SJSA1 (cell line): Measurements from ENCODE around the gene TTLL9. TPM values are rescaled to one million over a fixed set of nuclear protein-coding genes. Genes with fewer than 3 reads are reported as not detected.

Experiments used
- DNase-seq, 2 experiments: peaks; one replicate each; pipeline ENCODE4 v3.0.0-alpha.2; 2015 to 2020; ENCODE audit warnings: low spot score in 2 of 2, low read depth in 1 of 2
- H3K27ac ChIP-seq: fragments of 250-450 bp; sonication (Bioruptor Pico); 2 replicates; pipeline ENCODE4 v1.5.1; 2020; ENCODE audit warnings: mild to moderate bottlenecking, moderate library complexity
- H3K27me3 ChIP-seq: fragments of 250-450 bp; sonication (Bioruptor Pico); replicated peaks from 2 replicates; pipeline ENCODE4 v1.5.1; 2020; ENCODE audit warnings: mild to moderate bottlenecking, moderate library complexity
- H3K36me3 ChIP-seq: fragments of 250-450 bp; sonication (Bioruptor Pico); 2 replicates; pipeline ENCODE4 v1.5.1; 2020; ENCODE audit warnings: mild to moderate bottlenecking
- H3K4me1 ChIP-seq: fragments of 250-450 bp; sonication (Bioruptor Pico); replicated peaks from 2 replicates; pipeline ENCODE4 v1.6.1; 2021; ENCODE audit warnings: mild to moderate bottlenecking
- H3K4me3 ChIP-seq: fragments of 250-450 bp; sonication (Bioruptor Pico); 2 replicates; pipeline ENCODE4 v1.5.1; 2020; ENCODE audit warnings: mild to moderate bottlenecking
- H3K9me3 ChIP-seq: fragments of 250-450 bp; sonication (Bioruptor Pico); replicated peaks from 2 replicates; pipeline ENCODE4 v1.5.1; 2020; ENCODE audit warnings: mild to moderate bottlenecking
- total RNA-seq: library from RNA; depleted of rRNA; stranded (reverse); fragments of >200 nt; shearing (Covaris generic); gene quantifications from 2 replicates; pipeline ENCODE4 v1.2.3, GENCODE V29; 2014

Gene TTLL9
- total RNA-seq, 1 experiment from 2014 or later, result not detected

DNA sequence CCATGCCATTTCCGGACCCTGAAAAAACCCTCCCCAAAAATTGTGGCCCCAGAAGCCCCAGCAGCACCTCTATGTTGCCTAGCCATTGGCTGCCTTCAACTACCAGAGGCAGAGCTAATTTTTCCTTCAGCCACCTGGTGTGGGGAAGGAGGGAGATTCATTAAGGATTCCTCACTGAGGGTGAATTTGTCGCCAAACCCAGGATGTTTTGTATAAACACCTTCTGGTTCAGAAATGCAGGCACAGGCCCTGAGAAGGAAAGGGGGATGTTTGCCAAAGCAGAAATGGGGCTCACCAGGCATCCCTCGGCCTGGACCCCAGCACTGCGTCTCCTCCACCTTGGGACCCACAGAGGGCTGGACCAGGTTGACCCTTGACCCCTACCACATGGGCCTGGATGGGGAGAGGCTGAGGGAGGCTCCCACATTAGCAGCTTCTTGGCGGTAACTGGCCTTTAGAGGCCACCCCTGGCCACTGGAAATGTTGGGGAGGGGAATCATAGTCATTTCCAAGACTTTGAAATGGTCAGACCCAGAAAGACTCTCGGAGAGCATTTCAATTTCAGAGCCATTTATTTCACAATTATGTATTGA, 83.2 kb downstream of the TTLL9 start:
- no peaks in the 10 kb centered on the region for H3K27me3 ChIP-seq
- peaks cover 24% of the 10 kb centered on the region for H3K36me3 ChIP-seq
- no peak overlapping the region for H3K27ac ChIP-seq
- H3K4me1 ChIP-seq, result peaks cover 16% of the 10 kb centered on the region
- no peaks in the 10 kb centered on the region for H3K9me3 ChIP-seq
- H3K4me3 ChIP-seq, result no peak overlapping the region
- DNase-seq, result no peak

DNA sequence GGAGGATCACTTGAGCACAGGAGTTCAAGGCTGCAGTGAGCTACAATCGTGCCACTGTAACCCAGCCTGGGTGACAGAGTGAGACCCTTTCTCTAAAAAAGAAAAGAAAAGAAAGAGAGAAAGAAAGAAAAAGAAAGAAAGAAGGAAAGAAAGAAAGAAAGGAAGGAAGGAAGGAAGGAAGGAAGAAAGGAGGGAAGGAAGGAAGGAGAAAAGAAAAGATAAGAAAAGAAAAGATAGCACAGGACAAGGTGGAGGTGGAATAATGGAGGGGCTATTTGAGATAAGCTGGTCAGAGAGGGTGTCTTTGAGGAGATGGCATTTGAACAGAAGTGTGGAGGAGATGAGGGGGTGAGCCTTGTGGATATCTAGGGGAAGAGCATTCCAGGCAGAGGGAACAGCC, 84.1 kb downstream of the TTLL9 start:
- no peaks in the 10 kb centered on the region for H3K9me3 ChIP-seq
- H3K4me1 ChIP-seq, result peaks cover 16% of the 10 kb centered on the region
- no peak overlapping the region for H3K4me3 ChIP-seq
- peaks cover 17% of the 10 kb centered on the region for H3K36me3 ChIP-seq
- no peak for DNase-seq
- H3K27ac ChIP-seq, result no peak overlapping the region
- no peaks in the 10 kb centered on the region for H3K27me3 ChIP-seq

DNA sequence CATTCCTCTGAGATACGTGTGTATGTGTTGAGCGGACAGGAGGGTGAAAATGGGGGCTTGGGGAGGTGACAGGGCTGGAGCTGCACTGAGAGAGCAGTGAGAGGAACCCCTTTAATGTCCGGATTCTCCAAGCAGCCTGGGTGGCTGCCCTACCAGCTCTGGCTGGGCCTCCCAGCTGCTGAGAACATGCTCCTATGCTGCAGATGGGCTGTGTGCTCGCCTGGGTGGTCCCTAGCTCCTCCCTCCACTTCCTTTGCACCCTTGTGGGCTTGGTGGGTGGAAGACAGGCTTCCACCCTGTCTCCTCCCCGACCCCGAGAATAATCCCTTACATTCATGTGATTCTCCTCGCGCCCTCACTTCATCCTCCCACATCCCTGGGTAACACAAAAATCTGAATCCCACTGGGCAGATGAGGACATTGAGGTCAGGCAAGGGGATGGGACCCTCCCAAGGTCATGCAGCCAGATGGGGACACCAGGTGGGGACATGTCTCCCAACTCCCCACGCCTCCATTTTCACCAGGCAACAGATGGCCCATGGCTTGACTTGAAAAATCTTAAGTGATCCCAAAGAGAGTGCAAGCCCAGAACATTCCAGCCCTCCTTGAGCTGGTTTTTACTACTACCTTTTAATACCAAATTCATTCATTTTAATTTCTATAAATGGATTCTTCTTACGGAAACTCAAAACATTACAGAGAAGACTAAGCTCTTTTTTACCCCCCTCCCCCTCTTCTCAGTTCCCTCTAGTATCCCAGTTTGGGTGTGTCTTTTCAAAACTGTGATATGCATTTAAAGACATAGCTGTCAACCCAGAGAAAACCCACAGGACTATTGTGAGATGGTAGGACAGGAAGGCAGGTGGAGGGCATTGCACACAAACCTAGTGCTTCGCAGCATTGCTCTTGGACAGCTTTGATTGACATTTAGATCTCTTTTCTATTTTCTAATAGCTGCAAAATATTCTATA, 86.4 kb downstream of the TTLL9 start:
- Histone ChIP-seq H3K27me3 (peaks cover 6% of the 10 kb centered on the region), H3K36me3 (no peaks in the 10 kb centered on the region), H3K4me3 (no peak overlapping the region), H3K9me3 (no peaks in the 10 kb centered on the region), H3K27ac (no peak overlapping the region), H3K4me1 (peaks cover 10% of the 10 kb centered on the region)
- DNase-seq, result no peak

DNA sequence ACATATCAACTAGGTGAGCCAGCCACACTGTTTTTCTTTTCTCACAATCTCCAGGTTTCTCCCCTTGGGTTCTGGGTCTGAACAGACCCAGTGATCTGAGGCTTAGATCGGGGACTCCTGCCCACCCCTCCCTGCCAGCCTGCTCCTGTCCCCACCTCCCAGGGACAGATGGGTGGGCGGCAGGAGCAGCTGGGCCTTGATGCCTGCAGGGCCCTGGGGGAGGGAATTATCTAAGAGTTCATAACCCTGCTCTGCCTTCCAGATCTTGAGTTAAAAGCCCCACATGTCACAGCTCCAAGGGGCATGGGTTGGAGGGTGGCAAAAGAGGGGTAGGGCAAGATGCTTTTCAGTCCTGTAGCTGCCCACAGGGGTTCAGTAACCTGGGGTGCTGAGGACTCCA, 92.3 kb downstream of the TTLL9 start:
- H3K4me1 ChIP-seq, result no peaks in the 10 kb centered on the region
- DNase-seq, result no peak
- no peak overlapping the region for H3K4me3 ChIP-seq
- H3K27ac ChIP-seq, result no peak overlapping the region
- no peaks in the 10 kb centered on the region for H3K9me3 ChIP-seq
- peaks cover 28% of the 10 kb centered on the region for H3K27me3 ChIP-seq
- H3K36me3 ChIP-seq, result no peaks in the 10 kb centered on the region

DNA sequence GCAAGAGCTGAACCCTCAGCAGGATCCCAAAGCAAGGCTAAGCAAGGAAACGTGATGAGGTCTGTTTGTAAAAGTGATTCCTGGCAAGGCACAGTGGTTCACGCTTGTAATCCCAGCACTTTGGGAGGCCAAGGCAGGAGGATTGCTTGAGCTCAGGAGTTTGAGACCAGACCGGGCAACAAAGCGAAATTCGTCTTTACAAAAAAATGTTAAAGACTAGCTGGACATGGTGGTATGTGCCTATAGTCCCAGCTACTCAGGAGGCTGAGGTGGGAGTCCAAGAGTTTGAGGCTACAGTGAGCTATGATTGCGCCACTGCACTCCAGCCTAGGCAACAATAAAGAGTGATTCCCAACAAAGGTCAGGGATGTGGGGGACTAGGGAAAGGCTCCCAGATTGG, 93.5 kb downstream of the TTLL9 start:
- no peak overlapping the region for H3K4me3 ChIP-seq
- H3K27ac ChIP-seq, result no peak overlapping the region
- no peaks in the 10 kb centered on the region for H3K9me3 ChIP-seq
- peaks cover 30% of the 10 kb centered on the region for H3K27me3 ChIP-seq
- H3K36me3 ChIP-seq, result no peaks in the 10 kb centered on the region
- DNase-seq, result no peak
- no peaks in the 10 kb centered on the region for H3K4me1 ChIP-seq

DNA sequence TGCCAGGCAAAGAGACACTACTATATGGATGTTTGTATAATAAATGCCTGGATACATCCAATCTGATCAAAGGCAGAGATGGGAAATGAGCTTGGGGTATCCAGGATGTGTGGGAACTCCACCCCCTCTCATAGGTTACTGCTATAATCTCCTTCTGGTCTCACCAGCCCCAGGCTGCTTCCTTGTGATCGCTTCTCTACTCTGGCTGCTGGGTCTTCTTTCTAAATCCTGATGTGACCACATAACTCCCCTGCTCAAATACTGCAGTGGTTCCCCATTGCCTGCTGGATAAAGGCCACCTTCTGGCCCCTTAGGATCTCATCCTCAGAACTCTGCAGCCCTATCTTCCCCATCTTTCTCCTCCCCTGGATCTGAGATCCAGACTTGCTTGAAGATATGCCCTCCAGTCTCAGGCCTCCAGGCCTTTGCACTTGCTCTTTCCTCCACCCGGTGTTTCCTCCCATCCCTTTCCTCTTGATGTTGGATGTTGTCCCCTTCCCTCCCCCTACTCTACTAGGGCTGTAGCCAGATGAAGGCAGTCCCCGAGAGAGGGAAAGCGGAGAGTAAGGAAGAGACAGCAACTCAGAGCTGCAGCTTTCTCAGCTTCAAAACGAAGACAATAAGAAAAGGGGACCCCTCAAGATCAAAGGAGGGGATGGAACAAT, 96.7 kb downstream of the TTLL9 start:
- no peaks in the 10 kb centered on the region for H3K9me3 ChIP-seq
- H3K27ac ChIP-seq, result no peak overlapping the region
- H3K36me3 ChIP-seq, result no peaks in the 10 kb centered on the region
- H3K27me3 ChIP-seq, result peaks cover 25% of the 10 kb centered on the region
- no peak for DNase-seq
- no peaks in the 10 kb centered on the region for H3K4me1 ChIP-seq
- no peak overlapping the region for H3K4me3 ChIP-seq

DNA sequence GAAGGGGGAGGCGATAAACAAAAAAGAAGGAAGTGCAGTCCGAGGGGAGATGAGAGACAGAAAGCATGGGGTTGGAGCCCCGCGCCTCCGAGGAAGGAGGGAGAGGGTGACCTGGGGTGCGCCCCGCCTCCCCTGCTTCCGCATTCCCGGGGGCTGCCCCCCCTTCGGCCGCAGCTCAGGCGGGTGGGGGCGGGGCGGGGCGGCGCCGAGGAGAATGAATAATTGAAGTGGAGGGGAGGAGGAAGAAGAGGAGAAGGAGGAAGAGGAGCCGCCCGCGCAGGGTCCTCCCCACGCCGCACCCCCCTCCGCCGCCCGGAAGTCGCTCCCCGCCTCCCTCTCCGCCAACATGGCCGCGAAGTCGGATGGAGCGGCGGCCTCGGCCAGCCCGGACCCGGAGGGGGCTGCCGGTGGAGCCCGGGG, 97.4 kb downstream of the TTLL9 start, which contains the start of gene XKR7:
Gene XKR7, plus strand, starts transcription at position 322 of the 420 bp plus-strand sequence. Its CDS starts 25 bp downstream, at position 347.
- no peak within 1 kb of the TSS for H3K27ac ChIP-seq
- no peaks in the 10 kb centered on the region for H3K4me1 ChIP-seq
- H3K36me3 ChIP-seq, result no peaks in the 10 kb centered on the region
- H3K9me3 ChIP-seq, result no peaks in the 10 kb centered on the region
- DNase-seq, result no peak
- H3K27me3 ChIP-seq, result peaks cover 22% of the 10 kb centered on the region
- peak within 1 kb of the TSS; percentile 8; the same call in 1 of the 2 replicates for H3K4me3 ChIP-seq

DNA sequence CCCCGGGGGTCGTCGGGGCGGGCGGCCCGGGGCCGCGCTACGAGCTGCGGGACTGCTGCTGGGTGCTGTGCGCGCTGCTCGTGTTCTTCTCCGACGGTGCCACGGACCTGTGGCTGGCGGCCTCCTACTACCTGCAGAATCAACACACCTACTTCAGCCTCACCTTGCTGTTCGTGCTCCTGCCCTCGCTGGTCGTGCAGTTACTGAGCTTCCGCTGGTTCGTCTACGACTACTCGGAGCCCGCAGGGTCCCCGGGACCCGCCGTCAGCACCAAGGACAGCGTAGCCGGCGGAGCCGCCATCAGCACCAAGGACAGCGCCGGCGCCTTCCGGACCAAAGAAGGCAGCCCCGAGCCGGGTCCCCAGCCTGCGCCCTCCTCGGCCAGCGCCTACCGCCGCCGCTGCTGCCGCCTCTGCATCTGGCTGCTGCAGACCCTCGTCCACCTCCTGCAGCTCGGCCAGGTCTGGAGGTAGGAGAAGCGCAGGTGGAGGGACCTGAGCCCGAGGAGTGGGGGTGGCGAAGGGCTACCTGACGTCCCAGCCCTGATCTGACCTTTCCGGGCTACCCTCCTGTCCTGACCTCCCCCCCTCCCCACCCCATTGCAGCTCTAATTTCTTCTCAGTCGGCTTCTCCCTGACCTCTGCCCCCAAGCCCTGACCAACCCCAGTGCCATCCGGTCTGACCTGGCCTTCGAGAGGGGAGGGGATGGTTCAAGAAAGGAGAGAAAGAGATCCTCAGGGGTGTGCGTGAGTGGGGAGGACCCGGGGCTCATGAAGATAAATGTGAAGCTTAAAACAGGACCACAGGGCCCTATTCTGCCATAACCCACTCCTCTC, 98.1 kb downstream of the TTLL9 start:
- peak; percentile 67 to 71 for DNase-seq
- Histone ChIP-seq H3K4me3 (peak overlapping the region; percentile 8; the same call in 1 of the 2 replicates), H3K27ac (no peak overlapping the region)

DNA sequence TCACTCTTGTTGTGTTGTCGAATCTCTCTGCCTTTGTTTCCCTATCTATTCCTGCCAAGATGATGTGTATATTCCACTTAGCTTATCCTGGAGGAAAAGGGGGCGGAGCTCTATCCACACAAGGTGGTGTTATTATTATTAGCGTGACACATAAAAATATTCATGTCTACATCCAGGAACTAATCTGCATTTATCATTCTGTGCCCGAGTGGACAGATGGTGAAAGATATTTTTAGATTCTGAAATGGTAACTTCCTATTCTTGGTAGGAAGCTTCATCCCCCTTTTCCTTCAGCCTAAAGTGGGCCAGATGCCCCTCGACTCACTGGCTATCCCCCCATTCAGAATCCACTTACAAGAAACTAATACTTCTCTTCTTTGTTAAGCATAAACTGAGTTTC, 99.6 kb downstream of the TTLL9 start:
- Histone ChIP-seq H3K27me3 (peaks cover 16% of the 10 kb centered on the region; the same call in 1 of the 2 replicates), H3K4me1 (no peaks in the 10 kb centered on the region), H3K27ac (no peak overlapping the region), H3K4me3 (no peak overlapping the region), H3K9me3 (no peaks in the 10 kb centered on the region), H3K36me3 (no peaks in the 10 kb centered on the region)
- DNase-seq, result no peak

More for the DNA sequence above, 98.1 kb downstream of the TTLL9 start:
- H3K4me1 ChIP-seq, result no peaks in the 10 kb centered on the region
- no peaks in the 10 kb centered on the region for H3K9me3 ChIP-seq
- no peaks in the 10 kb centered on the region for H3K36me3 ChIP-seq
- H3K27me3 ChIP-seq, result peaks cover 18% of the 10 kb centered on the region

DNA sequence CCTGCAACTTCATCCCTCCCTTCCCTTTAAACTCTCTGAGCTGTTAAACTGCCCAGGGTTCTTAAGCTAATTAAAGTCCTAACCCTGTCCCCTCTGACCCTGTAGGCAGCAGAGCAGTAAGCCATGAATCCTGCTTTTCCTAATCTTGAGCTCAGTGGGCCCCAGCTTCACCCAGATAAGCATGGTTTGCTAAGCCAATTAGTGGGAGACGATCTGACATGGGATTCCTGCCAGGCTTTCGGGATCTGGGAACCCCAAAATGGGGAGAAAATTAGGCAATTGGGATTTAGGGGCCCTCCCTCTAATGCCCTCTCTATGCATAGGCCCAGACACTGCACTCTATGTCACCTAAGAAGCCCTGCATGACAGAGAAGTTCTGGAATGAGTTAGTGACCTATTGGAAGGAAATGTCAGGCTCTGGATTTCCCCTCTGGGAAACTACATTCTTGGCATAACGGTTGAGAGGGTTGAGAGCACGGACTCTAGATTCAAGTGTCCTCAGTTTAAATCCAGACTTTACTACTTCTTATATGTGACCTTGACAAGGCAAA, 102.1 kb downstream of the TTLL9 start:
- 0 out of 2 replicates have a peak, but pooled peaks cover 6% of the 10 kb centered on the region for H3K27me3 ChIP-seq
- H3K9me3 ChIP-seq, result no peaks in the 10 kb centered on the region
- no peak for DNase-seq
- no peak overlapping the region for H3K4me3 ChIP-seq
- no peaks in the 10 kb centered on the region for H3K4me1 ChIP-seq
- H3K27ac ChIP-seq, result no peak overlapping the region
- no peaks in the 10 kb centered on the region for H3K36me3 ChIP-seq

DNA sequence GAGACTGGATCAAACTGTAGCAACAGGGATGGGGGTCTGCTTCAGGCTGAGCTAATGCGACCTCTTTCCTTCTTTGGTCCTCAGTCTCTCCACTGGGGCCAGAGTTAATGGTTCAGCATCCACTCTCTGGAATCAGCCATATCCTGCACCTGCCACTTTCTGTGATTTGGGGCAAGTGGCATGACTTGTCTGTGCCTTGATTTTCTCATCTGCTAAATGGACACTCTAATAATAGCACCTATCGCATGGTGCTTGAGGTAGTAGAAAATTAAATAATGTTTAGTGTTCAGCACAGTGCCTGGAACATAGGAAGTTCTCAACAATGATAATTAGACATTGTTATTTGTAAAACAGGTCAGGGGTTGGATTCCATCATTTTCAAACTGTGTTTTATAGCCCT, 103.9 kb downstream of the TTLL9 start:
- H3K9me3 ChIP-seq, result no peaks in the 10 kb centered on the region
- H3K27me3 ChIP-seq, result 0 out of 2 replicates have a peak, but pooled peaks cover 2% of the 10 kb centered on the region
- H3K27ac ChIP-seq, result no peak overlapping the region
- no peak for DNase-seq
- H3K36me3 ChIP-seq, result no peaks in the 10 kb centered on the region
- H3K4me3 ChIP-seq, result no peak overlapping the region
- H3K4me1 ChIP-seq, result no peaks in the 10 kb centered on the region

DNA sequence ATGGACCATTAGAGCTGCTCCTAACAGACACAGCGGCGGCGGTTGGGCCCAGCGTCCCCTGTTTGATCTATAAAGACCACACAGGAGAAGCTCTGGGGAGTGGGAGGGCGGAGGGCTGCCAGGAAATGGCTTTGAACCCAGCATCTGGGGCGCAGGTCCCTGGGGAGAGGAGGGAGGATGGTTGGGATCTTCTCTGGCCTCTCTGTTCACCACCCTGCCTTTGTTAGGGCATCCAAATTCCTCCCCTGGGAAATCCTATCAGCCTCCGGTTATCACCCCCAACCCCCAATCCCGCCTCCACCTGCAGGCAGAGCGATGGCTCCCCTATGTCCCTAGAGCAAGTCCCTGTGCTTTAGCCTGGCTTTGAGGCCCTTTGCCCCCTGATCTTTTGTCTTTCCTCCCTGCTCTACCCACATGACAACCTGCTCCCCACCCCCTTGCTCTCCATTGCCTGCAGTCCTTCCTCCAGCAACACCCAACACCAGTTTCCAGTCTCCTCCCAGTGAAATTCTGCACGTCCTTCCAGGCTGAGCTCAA, 104.6 kb downstream of the TTLL9 start:
- no peak overlapping the region for H3K4me3 ChIP-seq
- no peak for DNase-seq
- no peaks in the 10 kb centered on the region for H3K9me3 ChIP-seq
- H3K27me3 ChIP-seq, result no peaks in the 10 kb centered on the region
- H3K36me3 ChIP-seq, result no peaks in the 10 kb centered on the region
- H3K4me1 ChIP-seq, result no peaks in the 10 kb centered on the region
- no peak overlapping the region for H3K27ac ChIP-seq

DNA sequence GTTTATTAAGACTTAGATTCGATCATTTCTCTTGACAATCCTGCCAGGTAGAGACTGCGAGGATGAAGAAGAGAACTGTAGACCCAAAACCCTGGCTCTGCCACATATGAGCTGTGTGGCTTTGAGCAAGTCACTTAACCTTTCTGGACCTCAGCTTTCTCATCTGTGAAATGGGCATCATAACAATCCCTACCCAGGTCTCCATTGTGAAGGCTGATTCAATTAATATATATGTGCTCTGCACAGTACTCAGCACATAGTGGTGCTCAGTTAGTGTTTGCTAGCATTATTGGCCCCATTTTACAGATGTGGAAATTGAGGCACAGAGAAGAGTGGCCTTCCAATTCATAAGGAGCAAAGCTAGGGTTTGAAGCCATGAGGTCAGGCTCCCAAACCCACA, 105.4 kb downstream of the TTLL9 start:
- no peaks in the 10 kb centered on the region for H3K4me1 ChIP-seq
- H3K4me3 ChIP-seq, result no peak overlapping the region
- no peak for DNase-seq
- no peaks in the 10 kb centered on the region for H3K36me3 ChIP-seq
- no peaks in the 10 kb centered on the region for H3K9me3 ChIP-seq
- no peaks in the 10 kb centered on the region for H3K27me3 ChIP-seq
- no peak overlapping the region for H3K27ac ChIP-seq
